Naive thymus-derived CD4-positive, alpha-beta T cell (primary cell): ENCODE data around the gene NKD1. TPM values are rescaled to one million over a fixed set of nuclear protein-coding genes. Genes with fewer than 3 reads are reported as not detected.
A peak's percentile ranks its signal among the peaks of the same experiment; 100 is the strongest.

Experiments used
- ATAC-seq: fragments of 150-1000 bp; cut with Tn5 transposase; 2 replicates; pipeline ENCODE4 v1.10.0; 2021; ENCODE audit warnings: mild to moderate bottlenecking, moderate library complexity
- CTCF ChIA-PET: fragments of 350-600 bp; sonication (Branson Sonifier 250); formaldehyde crosslinking; loops from one replicate; lab custom pipeline; 2021; ENCODE audit warnings: antibody characterized with exemption; lab: Charles Lee
- POLR2A ChIA-PET: fragments of 350-600 bp; sonication (Branson Sonifier 250); formaldehyde crosslinking; loops from one replicate; lab custom pipeline; 2021; ENCODE audit warnings: antibody characterized with exemption, inconsistent platforms; lab: Charles Lee
- DNase-seq, 9 donors: peaks; one replicate each; pipeline versions ENCODE4 v3.0.0 to v3.0.0-alpha.2; 2020 to 2022; ENCODE audit warnings: mixed read lengths in 1 of 9
- H3K27ac ChIP-seq: one replicate; pipeline ENCODE4 v1.7.0; 2013; ENCODE audit warnings: mild to moderate bottlenecking, low read depth, low read length, moderate library complexity
- H3K27me3 ChIP-seq, 2 donors: one replicate each; pipeline ENCODE4 v1.7.0; 2013; ENCODE audit warnings: low read length in 2 of 2, mild to moderate bottlenecking in 2 of 2, moderate library complexity in 2 of 2; ENCODE audit not compliant: control insufficient read depth in 2 of 2, insufficient read depth in 2 of 2
- H3K36me3 ChIP-seq, 3 experiments: 1 replicate in 2 of 3; 2 replicates in 1 of 3; pipeline ENCODE4 v1.7.0; 2013; ENCODE audit warnings: low read length in 3 of 3, mild to moderate bottlenecking in 3 of 3, moderate library complexity in 1 of 3; ENCODE audit not compliant: insufficient read depth in 3 of 3, control insufficient read depth in 2 of 3
- H3K4me1 ChIP-seq, 2 donors: one replicate each; pipeline ENCODE4 v1.7.0; 2013; ENCODE audit warnings: low read length in 2 of 2, mild to moderate bottlenecking in 2 of 2, moderate library complexity in 1 of 2; ENCODE audit not compliant: control insufficient read depth in 2 of 2, insufficient read depth in 2 of 2
- H3K4me3 ChIP-seq: 2 replicates; pipeline ENCODE4 v1.7.0; 2013; ENCODE audit warnings: mild to moderate bottlenecking, low read length
- H3K9me3 ChIP-seq, 3 experiments: 1 replicate in 2 of 3; 2 replicates in 1 of 3; pipeline ENCODE4 v1.7.0; 2013; ENCODE audit warnings: low read length in 3 of 3; ENCODE audit not compliant: control insufficient read depth in 2 of 3
- H3K27ac Mint-ChIP-seq, 9 donors: one replicate each; pipeline ENCODE4 v1.8.0; 2020 to 2022; ENCODE audit warnings: mixed read lengths in 9 of 9, mild to moderate bottlenecking in 8 of 9, moderate library complexity in 5 of 9, inconsistent platforms in 2 of 9
- H3K27me3 Mint-ChIP-seq, 5 donors: one replicate each; pipeline ENCODE4 v1.8.0; 2021 to 2022; ENCODE audit warnings: mixed read lengths in 5 of 5, mild to moderate bottlenecking in 1 of 5
- H3K36me3 Mint-ChIP-seq, 5 donors: one replicate each; pipeline ENCODE4 v1.8.0; 2020 to 2022; ENCODE audit warnings: mixed read lengths in 5 of 5, mild to moderate bottlenecking in 3 of 5, inconsistent platforms in 1 of 5
- H3K4me1 Mint-ChIP-seq, 7 donors: one replicate each; pipeline ENCODE4 v1.8.0; 2020 to 2022; ENCODE audit warnings: mixed read lengths in 7 of 7, mild to moderate bottlenecking in 3 of 7, inconsistent platforms in 1 of 7
- H3K4me3 Mint-ChIP-seq, 10 donors: one replicate each; pipeline ENCODE4 v1.8.0; 2020 to 2022; ENCODE audit warnings: mild to moderate bottlenecking in 10 of 10, mixed read lengths in 10 of 10, moderate library complexity in 6 of 10, inconsistent platforms in 2 of 10
- H3K9me3 Mint-ChIP-seq, 11 donors: one replicate each; pipeline ENCODE4 v1.8.0; 2020 to 2022; ENCODE audit warnings: mixed read lengths in 11 of 11, mild to moderate bottlenecking in 4 of 11, inconsistent platforms in 1 of 11, moderate library complexity in 1 of 11
- intact Hi-C, 2 donors: fragments of 100-400 bp; cut with micrococcal nuclease; formaldehyde crosslinking; loops; one replicate each; pipeline ENCODE4 v1.15.1; 2023
- polyA plus RNA-seq, 2 donors: library from polyadenylated mRNA; unstranded; fragments of 300-500 nt; fragmentation: Illumina TruSeq; gene quantifications; one replicate each; pipeline ENCODE4 v1.2.3, GENCODE V29; 2021
- total RNA-seq, 6 experiments: library from RNA in 5 of 6; stranded (reverse) in 5 of 6; gene quantifications; 1 replicate in 5 of 6; 2 replicates in 1 of 6; pipeline ENCODE4 v1.2.3 and lab custom pipeline; 2021 to 2026

The NKD1 gene
- total and polyA plus RNA-seq, 7 experiments from 2014 or later: 0.36 to 7.9 (median 5.0) TPM

- no peak overlapping the region for H3K4me3 Mint-ChIP-seq
- ATAC-seq (no peak), DNase-seq (no peak)
- H3K4me1 Mint-ChIP-seq: peaks cover 5 to 25% (median 11%) of the 10 kb centered on the region in 7 donors
- ChIA-PET CTCF (interaction anchor here (1.2 kb wide), 1 partner anchor 18 kb away, joined by 5 read pairs; no protein-coding TSS in a partner anchor), POLR2A (no interaction called here)
- peak overlapping the region in 2 of 9 donors; percentile 28 to 66 for H3K27ac Mint-ChIP-seq
- H3K9me3 ChIP-seq: no peaks in the 10 kb centered on the region
- no peaks in the 10 kb centered on the region for H3K27me3 Mint-ChIP-seq
- no peaks in the 10 kb centered on the region for H3K9me3 Mint-ChIP-seq
- H3K36me3 Mint-ChIP-seq: peaks cover 0 to 13% (median 0%) of the 10 kb centered on the region in 5 donors
- no peaks in the 10 kb centered on the region for H3K27me3 ChIP-seq
- intact Hi-C loops: no loop called here
- peaks cover 0 to 7% (median 0%) of the 10 kb centered on the region in 3 experiments for H3K36me3 ChIP-seq
- H3K4me1 ChIP-seq: no peaks in the 10 kb centered on the region
- no peak overlapping the region for H3K4me3 ChIP-seq
- no peak overlapping the region for H3K27ac ChIP-seq
Measured at GRCh38 chr16:50609471-50609870, 61.3 kb downstream of the NKD1 start.

GRCh38 chr16:50610331-50611262 lies 62.4 kb downstream of the NKD1 start:
- H3K27me3 ChIP-seq: no peaks in the 10 kb centered on the region
- no peak overlapping the region for H3K4me3 ChIP-seq
- ChIA-PET CTCF (no interaction called here), POLR2A (interaction anchor here (0.5 to 1.3 kb wide), 2 partner anchors 10 to 18 kb away, joined by 3 to 7 read pairs; no protein-coding TSS in a partner anchor)
- Mint-ChIP-seq H3K27me3 (no peaks in the 10 kb centered on the region), H3K4me1 (peaks cover 5 to 25% (median 15%) of the 10 kb centered on the region in 7 donors), H3K36me3 (peaks cover 0 to 13% (median 0%) of the 10 kb centered on the region in 5 donors), H3K4me3 (no peak overlapping the region), H3K27ac (peak overlapping the region in 4 of 9 donors; percentile 26 to 61 (median 38)), H3K9me3 (no peaks in the 10 kb centered on the region)
- intact Hi-C loops: no loop called here
- no peaks in the 10 kb centered on the region for H3K9me3 ChIP-seq
- no peak for DNase-seq
- peaks cover 0 to 7% (median 0%) of the 10 kb centered on the region in 3 experiments for H3K36me3 ChIP-seq
- H3K4me1 ChIP-seq: no peaks in the 10 kb centered on the region
- no peak for ATAC-seq
- no peak overlapping the region for H3K27ac ChIP-seq

GRCh38 chr16:50611332-50611934 lies 63.2 kb downstream of the NKD1 start:
- no peak overlapping the region for H3K27ac ChIP-seq
- intact Hi-C loops: no loop called here
- H3K36me3 ChIP-seq: peaks cover 0 to 7% (median 0%) of the 10 kb centered on the region in 3 experiments
- H3K27me3 ChIP-seq: no peaks in the 10 kb centered on the region
- DNase-seq (no peak), ATAC-seq (peak; percentile 81)
- H3K4me1 Mint-ChIP-seq: peaks cover 5 to 33% (median 19%) of the 10 kb centered on the region in 7 donors
- peaks cover 0 to 1% of the 10 kb centered on the region in 2 donors for H3K4me1 ChIP-seq
- H3K27ac Mint-ChIP-seq: peak overlapping the region in 6 of 9 donors; percentile 25 to 66 (median 44)
- peaks cover 0 to 13% (median 0%) of the 10 kb centered on the region in 5 donors for H3K36me3 Mint-ChIP-seq
- no peaks in the 10 kb centered on the region for H3K9me3 Mint-ChIP-seq
- no peak overlapping the region for H3K4me3 Mint-ChIP-seq
- H3K4me3 ChIP-seq: no peak overlapping the region
- POLR2A ChIA-PET: interaction anchor here (0.5 to 1.3 kb wide), 2 partner anchors 11 to 17 kb away, joined by 3 to 7 read pairs; no protein-coding TSS in a partner anchor
- CTCF ChIA-PET: no interaction called here
- no peaks in the 10 kb centered on the region for H3K9me3 ChIP-seq
- no peaks in the 10 kb centered on the region for H3K27me3 Mint-ChIP-seq

- ATAC-seq (peak; percentile 7), DNase-seq (no peak)
- no peaks in the 10 kb centered on the region for H3K9me3 ChIP-seq
- H3K36me3 ChIP-seq: peaks cover 0 to 7% (median 0%) of the 10 kb centered on the region in 3 experiments
- intact Hi-C loops: no loop called here
- Mint-ChIP-seq H3K27me3 (no peaks in the 10 kb centered on the region), H3K4me3 (no peak overlapping the region), H3K27ac (peak overlapping the region in 6 of 9 donors; percentile 25 to 84 (median 46)), H3K36me3 (peaks cover 0 to 13% (median 0%) of the 10 kb centered on the region in 5 donors), H3K4me1 (peaks cover 8 to 41% (median 27%) of the 10 kb centered on the region in 7 donors), H3K9me3 (no peaks in the 10 kb centered on the region)
- H3K4me1 ChIP-seq: peaks cover 0 to 9% of the 10 kb centered on the region in 2 donors
- ChIA-PET POLR2A (interaction anchor here (1.3 kb wide), 1 partner anchor 17 kb away, joined by 7 read pairs; no protein-coding TSS in a partner anchor), CTCF (no interaction called here)
- no peak overlapping the region for H3K4me3 ChIP-seq
- no peaks in the 10 kb centered on the region for H3K27me3 ChIP-seq
- no peak overlapping the region for H3K27ac ChIP-seq
Measured at GRCh38 chr16:50611995-50612848, 64.0 kb downstream of the NKD1 start.

GRCh38 chr16:50612849-50613198 lies 64.6 kb downstream of the NKD1 start:
- H3K27me3 ChIP-seq: no peaks in the 10 kb centered on the region
- no peak overlapping the region for H3K4me3 ChIP-seq
- peak overlapping the region in 3 of 9 donors; percentile 51 to 84 (median 54) for H3K27ac Mint-ChIP-seq
- H3K4me1 ChIP-seq: peaks cover 0 to 15% of the 10 kb centered on the region in 2 donors
- no peaks in the 10 kb centered on the region for H3K9me3 Mint-ChIP-seq
- ChIA-PET CTCF (no interaction called here), POLR2A (interaction anchor here (1.0 kb wide), 1 partner anchor 10 kb away, joined by 3 read pairs; no protein-coding TSS in a partner anchor)
- no peaks in the 10 kb centered on the region for H3K9me3 ChIP-seq
- H3K4me1 Mint-ChIP-seq: peaks cover 11 to 47% (median 33%) of the 10 kb centered on the region in 7 donors
- H3K4me3 Mint-ChIP-seq: no peak overlapping the region
- DNase-seq (no peak), ATAC-seq (no peak)
- no peak overlapping the region for H3K27ac ChIP-seq
- H3K27me3 Mint-ChIP-seq: no peaks in the 10 kb centered on the region
- peaks cover 0 to 7% (median 0%) of the 10 kb centered on the region in 3 experiments for H3K36me3 ChIP-seq
- H3K36me3 Mint-ChIP-seq: peaks cover 0 to 19% (median 0%) of the 10 kb centered on the region in 5 donors
- intact Hi-C loops: no loop called here
